ENCODE results near the gene AADACL3.

The AADACL3 gene

GRCh38 chr1:12764016-12764415 is 48.1 kb downstream of the AADACL3 start:
- no peak for DNase-seq (ENCODE audit: low read depth, low spot score)

- DNase-seq (ENCODE audit: low read depth, low spot score) = no peak
Observed at GRCh38 chr1:12769031-12769430, 53.1 kb downstream of the AADACL3 start.

- DNase-seq (ENCODE audit: low read depth, low spot score) = no peak
Observed at GRCh38 chr1:12769976-12770505, 54.1 kb downstream of the AADACL3 start.

GRCh38 chr1:12770620-12771019 is 54.7 kb downstream of the AADACL3 start:
- no peak for DNase-seq (ENCODE audit: low read depth, low spot score)

- DNase-seq (ENCODE audit: low read depth, low spot score) = no peak
Observed at GRCh38 chr1:12771186-12771585, 55.3 kb downstream of the AADACL3 start.

GRCh38 chr1:12772520-12772919 is 56.6 kb downstream of the AADACL3 start:
- DNase-seq (ENCODE audit: low read depth, low spot score) = no peak

- no peak for DNase-seq (ENCODE audit: low read depth, low spot score)
Observed at GRCh38 chr1:12773438-12773837, 57.5 kb downstream of the AADACL3 start, which contains the start of gene PRAMEF12. PRAMEF12 (plus strand) TSS chr1:12773738; CDS start chr1:12774868, 1,130 bp downstream.

GRCh38 chr1:12774801-12775345 is 59.0 kb downstream of the AADACL3 start:
- DNase-seq (ENCODE audit: low read depth, low spot score) = no peak

GRCh38 chr1:12775443-12775842 is 59.5 kb downstream of the AADACL3 start:
- no peak for DNase-seq (ENCODE audit: low read depth, low spot score)

- DNase-seq (ENCODE audit: low read depth, low spot score) = no peak
Observed at GRCh38 chr1:12776801-12777557, 61.1 kb downstream of the AADACL3 start.

Measured in ELF-1 (cell line).